ENCODE results near the gene LRRC17.
"Not testable (repeated sequence)": the region's sequence is repeated elsewhere in the genome, so short reads cannot be mapped to it uniquely, and the experiment has no call there.

Gene LRRC17

GRCh38 chr7:102895602-102896001 lies 17.2 kb upstream of the LRRC17 start:
- in situ Hi-C loops (cut with MboI; ENCODE audit: low pct_unique_long_range_greater_than_20kb, low sequenced_read_pairs), result no loop called here
- no peak for DNase-seq

GRCh38 chr7:102896585-102896984 lies 16.2 kb upstream of the LRRC17 start:
- no peak for DNase-seq
- in situ Hi-C loops (cut with MboI; ENCODE audit: low pct_unique_long_range_greater_than_20kb, low sequenced_read_pairs), result no loop called here

GRCh38 chr7:102897211-102897631 lies 15.6 kb upstream of the LRRC17 start:
- no peak for DNase-seq
- in situ Hi-C loops (cut with MboI; ENCODE audit: low pct_unique_long_range_greater_than_20kb, low sequenced_read_pairs), result no loop called here

GRCh38 chr7:102897856-102898531 lies 14.8 kb upstream of the LRRC17 start:
- peak; percentile 18 for DNase-seq
- in situ Hi-C loops (cut with MboI; ENCODE audit: low pct_unique_long_range_greater_than_20kb, low sequenced_read_pairs), result no loop called here

- in situ Hi-C loops (cut with MboI; ENCODE audit: low pct_unique_long_range_greater_than_20kb, low sequenced_read_pairs), result no loop called here
- no peak for DNase-seq
These were observed 14.3 kb upstream of the LRRC17 start for GRCh38 chr7:102898532-102898859.

- DNase-seq; in situ Hi-C loops (cut with MboI; ENCODE audit: low pct_unique_long_range_greater_than_20kb, low sequenced_read_pairs): not testable (repeated sequence)
These were observed 10.7 kb upstream of the LRRC17 start for GRCh38 chr7:102902052-102902451.

- DNase-seq; in situ Hi-C loops (cut with MboI; ENCODE audit: low pct_unique_long_range_greater_than_20kb, low sequenced_read_pairs): not testable (repeated sequence)
These were observed 9.2 kb upstream of the LRRC17 start for GRCh38 chr7:102903576-102903975.

GRCh38 chr7:102908676-102909075 lies 4.1 kb upstream of the LRRC17 start:
- in situ Hi-C loops (cut with MboI; ENCODE audit: low pct_unique_long_range_greater_than_20kb, low sequenced_read_pairs), result no loop called here
- no peak for DNase-seq

- in situ Hi-C loops (cut with MboI; ENCODE audit: low pct_unique_long_range_greater_than_20kb, low sequenced_read_pairs), result no loop called here
- no peak for DNase-seq
These were observed 1.0 kb downstream of the LRRC17 start for GRCh38 chr7:102913826-102914225.

GRCh38 chr7:102914585-102914984 lies 1.8 kb downstream of the LRRC17 start:
- no peak for DNase-seq
- in situ Hi-C loops (cut with MboI; ENCODE audit: low pct_unique_long_range_greater_than_20kb, low sequenced_read_pairs), result no loop called here

- in situ Hi-C loops (cut with MboI; ENCODE audit: low pct_unique_long_range_greater_than_20kb, low sequenced_read_pairs), result no loop called here
These were observed 3.6 kb downstream of the LRRC17 start for GRCh38 chr7:102916426-102916825.

GRCh38 chr7:102916881-102917280 lies 4.1 kb downstream of the LRRC17 start:
- no peak for DNase-seq
- in situ Hi-C loops (cut with MboI; ENCODE audit: low pct_unique_long_range_greater_than_20kb, low sequenced_read_pairs), result no loop called here

More at GRCh38 chr7:102916426-102916825, 3.6 kb downstream of the LRRC17 start:
- DNase-seq, result no peak

GRCh38 chr7:102917436-102918353 lies 4.9 kb downstream of the LRRC17 start:
- DNase-seq, result no peak

GRCh38 chr7:102918845-102919244 lies 6.0 kb downstream of the LRRC17 start:
- no peak for DNase-seq
- in situ Hi-C loops (cut with MboI; ENCODE audit: low pct_unique_long_range_greater_than_20kb, low sequenced_read_pairs), result no loop called here

More at GRCh38 chr7:102917436-102918353, 4.9 kb downstream of the LRRC17 start:
- in situ Hi-C loops (cut with MboI; ENCODE audit: low pct_unique_long_range_greater_than_20kb, low sequenced_read_pairs), result no loop called here

- no peak for DNase-seq
- in situ Hi-C loops (cut with MboI; ENCODE audit: low pct_unique_long_range_greater_than_20kb, low sequenced_read_pairs), result no loop called here
These were observed 13.4 kb downstream of the LRRC17 start for GRCh38 chr7:102925976-102926782.

GRCh38 chr7:102926783-102927140 lies 14.0 kb downstream of the LRRC17 start:
- in situ Hi-C loops (cut with MboI; ENCODE audit: low pct_unique_long_range_greater_than_20kb, low sequenced_read_pairs), result no loop called here
- no peak for DNase-seq

GRCh38 chr7:102927312-102927933 lies 14.6 kb downstream of the LRRC17 start:
- in situ Hi-C loops (cut with MboI; ENCODE audit: low pct_unique_long_range_greater_than_20kb, low sequenced_read_pairs), result no loop called here
- DNase-seq, result no peak

- in situ Hi-C loops (cut with MboI; ENCODE audit: low pct_unique_long_range_greater_than_20kb, low sequenced_read_pairs), result no loop called here
- DNase-seq, result no peak
These were observed 19.0 kb downstream of the LRRC17 start for GRCh38 chr7:102931757-102932156.

- in situ Hi-C loops (cut with MboI; ENCODE audit: low pct_unique_long_range_greater_than_20kb, low sequenced_read_pairs), result no loop called here
These were observed 21.0 kb downstream of the LRRC17 start for GRCh38 chr7:102933763-102934162.

More at GRCh38 chr7:102933763-102934162, 21.0 kb downstream of the LRRC17 start:
- no peak for DNase-seq

Measured in KBM-7 (cell line).